Measurements from ENCODE around the gene PXMP4. TPM values are rescaled to one million over a fixed set of nuclear protein-coding genes. Genes with fewer than 3 reads are reported as not detected.
A peak's percentile ranks its signal among the peaks of the same experiment; 100 is the strongest.

PXMP4 gene
- total RNA-seq, 1 donor from 2014 or later = 7.0 TPM

DNA sequence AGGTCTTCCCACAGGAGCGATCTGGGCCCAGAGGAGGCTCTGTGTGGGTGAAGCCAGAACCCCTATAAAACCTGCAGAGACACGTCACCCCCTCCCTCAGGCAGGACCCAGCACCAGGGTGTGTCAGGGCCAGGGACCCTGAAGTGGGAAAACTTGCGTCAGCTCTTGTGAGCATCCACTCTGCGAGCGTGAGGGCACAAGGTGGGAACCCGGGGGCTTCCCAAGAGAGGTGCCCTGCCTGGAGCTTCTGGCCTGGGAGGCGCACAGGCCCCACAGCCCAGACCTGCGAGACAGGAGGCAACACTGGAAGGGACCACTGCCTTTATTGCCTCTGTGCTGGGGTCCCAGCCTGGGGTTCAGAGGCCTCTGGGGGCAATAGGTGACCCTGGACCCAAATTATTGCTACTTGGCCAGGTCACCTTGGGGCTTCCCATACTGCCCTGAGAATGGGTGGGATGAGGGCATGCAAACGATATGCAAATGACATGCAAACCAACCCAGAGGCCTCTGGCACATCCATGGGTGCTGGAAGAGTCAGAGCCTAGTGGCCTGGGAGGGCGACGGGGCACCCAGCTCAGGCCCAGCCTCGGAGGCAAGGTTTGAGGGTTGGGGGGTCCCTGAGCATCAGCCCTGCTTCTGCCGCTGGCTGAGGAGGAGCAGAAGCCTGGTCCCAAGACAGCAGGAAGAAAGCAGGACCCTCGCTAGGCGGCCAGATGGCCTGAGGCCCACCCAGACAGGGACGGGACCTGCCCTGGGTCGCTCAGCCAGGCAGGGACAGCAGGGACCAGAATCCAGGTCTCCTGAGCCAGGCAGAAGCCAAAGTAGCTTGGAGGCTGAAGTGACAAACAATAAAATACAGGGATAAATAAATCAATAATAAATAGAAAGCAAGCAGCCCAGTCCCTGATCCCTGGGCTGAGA is 63.1 kb downstream of the PXMP4 start:
- DNase-seq (ENCODE audit: low spot score) = no peak

DNA sequence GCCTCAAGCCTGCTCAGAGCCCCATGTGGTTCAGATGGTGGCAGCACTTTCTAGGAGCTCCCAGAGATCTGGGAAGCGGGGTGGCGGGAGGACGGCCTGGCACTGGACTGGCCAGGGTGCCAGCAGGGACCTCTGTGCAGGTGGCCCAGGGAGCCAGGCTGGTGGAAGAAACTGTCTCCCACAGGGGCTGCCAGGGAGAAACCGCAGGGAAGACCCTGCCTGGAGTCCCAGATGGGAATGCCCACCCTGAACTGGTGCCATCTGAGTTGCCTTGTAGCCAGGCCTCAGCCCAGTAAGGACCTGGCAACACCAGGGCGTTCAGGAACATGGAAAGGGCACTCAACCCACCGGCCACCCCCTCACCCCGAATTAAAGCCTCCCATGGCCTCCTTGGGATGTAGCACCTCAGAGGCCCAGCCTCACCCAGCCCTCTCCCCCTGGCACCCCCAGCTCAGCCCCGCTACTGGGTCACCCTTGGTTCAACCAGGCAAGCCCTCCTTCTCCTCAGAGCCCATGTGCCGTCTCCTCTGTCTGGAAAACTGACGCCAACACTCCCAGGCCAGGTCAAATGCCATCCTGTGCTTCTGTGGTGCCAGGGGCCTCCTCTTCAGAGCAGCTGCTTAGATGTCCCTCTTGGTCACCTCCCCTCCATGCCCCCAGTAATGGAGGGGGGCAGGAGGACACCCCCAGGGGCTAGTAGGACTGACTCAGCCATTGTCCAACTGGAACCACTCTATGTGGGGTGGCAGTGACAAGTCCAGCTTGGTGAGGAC is 63.9 kb downstream of the PXMP4 start:
- DNase-seq (ENCODE audit: low spot score) = no peak

DNA sequence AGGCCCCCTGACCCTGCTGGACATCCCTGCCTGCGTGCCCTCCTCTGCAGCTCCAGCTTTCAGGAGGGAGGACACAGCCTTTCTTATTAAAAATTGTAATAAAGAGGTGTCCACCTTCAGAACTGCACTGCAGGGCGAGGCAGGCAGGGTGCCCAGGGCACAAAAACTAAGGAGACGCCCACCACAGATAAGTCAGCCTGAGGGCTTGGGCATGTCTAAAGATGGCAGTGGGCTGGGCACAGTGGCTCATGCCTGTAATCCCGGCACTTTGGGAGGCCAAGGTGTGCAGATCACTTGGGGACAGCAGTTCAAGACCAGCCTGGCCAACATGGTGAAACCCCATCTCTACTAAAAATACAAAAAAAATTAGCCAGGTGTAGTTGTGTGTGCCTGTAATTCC is 64.9 kb downstream of the PXMP4 start:
- peak; percentile 55 for DNase-seq (ENCODE audit: low spot score)

DNA sequence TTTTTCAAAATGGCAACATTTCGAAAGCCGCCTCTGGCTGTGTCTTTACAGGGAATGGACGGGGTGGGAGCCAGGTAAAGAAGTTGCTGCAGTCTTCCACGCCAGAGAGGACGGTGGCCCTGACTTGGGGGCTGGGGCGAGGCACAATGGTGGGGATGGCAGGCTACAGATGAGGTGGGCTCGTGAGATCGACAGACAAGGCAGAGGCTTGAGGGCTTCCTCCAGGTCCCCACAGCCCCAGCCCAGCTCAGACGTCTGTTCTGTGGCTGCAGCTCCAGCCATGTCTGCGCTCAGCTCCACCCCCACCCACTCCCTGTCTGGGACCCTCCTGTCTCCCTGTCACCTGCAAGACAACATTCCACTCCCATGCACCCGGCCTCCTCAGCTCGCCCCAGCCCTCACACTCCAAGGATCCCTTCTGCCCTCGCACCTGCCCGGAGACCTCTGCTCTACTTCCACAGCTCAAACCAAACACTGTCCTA is 65.4 kb downstream of the PXMP4 start:
- DNase-seq (ENCODE audit: low spot score) = peak; percentile 75

DNA sequence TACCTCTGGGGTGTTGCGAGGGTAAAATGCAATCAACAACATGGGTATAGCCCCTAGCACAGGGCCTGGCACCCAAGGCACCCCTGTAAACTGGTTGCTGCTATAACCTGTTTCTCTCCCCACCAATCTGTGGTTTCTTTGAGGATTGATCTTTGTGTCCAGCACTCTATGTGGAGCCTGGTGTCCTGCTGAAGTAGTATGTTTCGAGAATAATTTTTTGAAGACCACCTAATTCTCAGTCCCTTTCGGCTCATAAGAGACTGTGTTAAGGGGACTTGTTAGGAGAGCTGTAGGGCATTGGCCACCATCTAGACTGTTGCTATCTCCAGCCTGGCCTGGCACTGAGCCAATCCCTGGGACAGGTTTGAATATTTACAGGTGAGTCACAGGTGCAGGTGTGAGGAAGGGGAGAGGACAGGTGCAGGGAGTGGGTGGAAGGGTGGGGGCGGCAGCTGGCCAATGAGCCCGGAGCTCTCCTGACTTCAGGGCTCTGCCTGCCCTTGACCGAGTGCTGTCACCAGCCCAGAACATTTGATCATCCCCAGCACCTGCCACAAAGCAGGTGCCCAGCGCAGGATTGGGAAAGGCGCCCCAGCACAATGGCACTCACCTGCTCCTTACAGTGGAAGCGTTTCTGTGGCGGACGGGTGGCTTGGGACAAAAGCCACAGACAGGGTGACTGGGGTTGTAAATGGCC is 66.1 kb downstream of the PXMP4 start:
- no peak for DNase-seq (ENCODE audit: low spot score)

DNA sequence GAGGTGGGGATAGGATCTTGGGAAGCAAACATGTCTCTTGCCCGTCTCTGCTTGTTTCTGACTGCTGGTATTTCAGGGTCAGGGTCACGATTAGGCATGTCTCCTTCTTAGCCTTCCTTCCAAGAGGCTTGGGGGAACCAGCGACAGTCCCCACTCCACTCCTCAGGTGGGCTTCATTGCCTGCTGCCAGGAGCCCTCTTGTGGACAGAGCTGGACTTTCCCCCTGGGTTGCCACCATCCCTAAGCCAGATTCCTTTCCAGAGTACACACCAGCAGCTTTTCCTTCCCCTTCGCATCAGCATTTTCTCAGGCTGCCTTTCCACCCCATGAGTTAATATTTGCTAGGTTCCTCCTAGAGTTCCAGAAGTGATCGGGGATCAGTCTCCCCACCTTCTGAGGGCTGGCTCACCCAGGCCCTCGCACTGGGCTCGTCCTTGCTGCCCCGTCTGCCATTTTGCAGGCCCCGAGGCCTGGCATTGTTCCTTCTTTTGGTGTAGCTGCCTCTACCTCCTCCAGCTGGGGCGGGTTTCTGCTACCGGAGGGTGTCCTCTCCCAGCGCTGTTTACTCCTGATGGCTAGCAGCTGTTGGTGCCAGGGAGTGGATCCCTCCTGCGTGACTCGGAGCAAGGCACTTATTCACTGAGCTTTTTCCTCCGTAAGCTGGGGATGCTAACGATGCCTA is 66.8 kb downstream of the PXMP4 start:
- no peak for DNase-seq (ENCODE audit: low spot score)

Other genes with a start within 250 kb of the PXMP4 start
- gene CBFA2T2, start 230.2 kb downstream of the PXMP4 start, total RNA-seq = 10.5 TPM
- not detected for gene C20orf144, start 58.0 kb downstream of the PXMP4 start, total RNA-seq
- 0.93 TPM for gene ACTL10, start 53.4 kb downstream of the PXMP4 start, total RNA-seq
- 22.5 TPM for gene NECAB3, start 45.9 kb downstream of the PXMP4 start, total RNA-seq
- gene E2F1, start 33.9 kb downstream of the PXMP4 start, total RNA-seq = 2.3 TPM
- gene ZNF341, start 11.7 kb upstream of the PXMP4 start, total RNA-seq = 3.1 TPM
- gene CHMP4B, start 91.0 kb upstream of the PXMP4 start, total RNA-seq = 85.2 TPM